Nephron (organoid): ENCODE data around the gene HAUS7.

ENCODE experiments used
- H3K27ac Mint-ChIP-seq, 3 experiments: 2 replicates each; pipeline ENCODE4 v1.8.0; 2020; ENCODE audit warnings: mixed read lengths in 3 of 3, mild to moderate bottlenecking in 2 of 3, moderate library complexity in 1 of 3
- H3K27me3 Mint-ChIP-seq: 2 replicates; pipeline ENCODE4 v1.8.0; 2021; ENCODE audit warnings: low read depth, mild to moderate bottlenecking, moderate library complexity, mixed read lengths
- H3K36me3 Mint-ChIP-seq: 2 replicates; pipeline ENCODE4 v1.8.0; 2020; ENCODE audit warnings: low read depth, mixed read lengths
- H3K4me1 Mint-ChIP-seq: 2 replicates; pipeline ENCODE4 v1.8.0; 2020; ENCODE audit warnings: mixed read lengths
- H3K4me3 Mint-ChIP-seq, 3 experiments: 2 replicates each; pipeline ENCODE4 v1.8.0; 2020; ENCODE audit warnings: mild to moderate bottlenecking in 3 of 3, mixed read lengths in 3 of 3, moderate library complexity in 2 of 3
- H3K9me3 Mint-ChIP-seq: 2 replicates; pipeline ENCODE4 v1.8.0; 2020; ENCODE audit warnings: mixed read lengths
- CTCF ChIP-seq, 3 experiments: fragments of 200-600 bp; sonication (generic); IDR thresholded peaks; one replicate each; pipeline ENCODE4 v1.5.0; 2021; ENCODE audit warnings: antibody characterized with exemption in 3 of 3; ENCODE audit not compliant: unreplicated experiment in 3 of 3

Gene HAUS7

GRCh38 chrX:153487590-153488071, 17.3 kb upstream of the HAUS7 start:
- no peak for TF ChIP-seq CTCF (IDR thresholded peaks at IDR 0.05; ENCODE audit: unreplicated experiment in 3 of 3)
- H3K9me3 Mint-ChIP-seq, result no peaks in the 10 kb centered on the region
- H3K27ac Mint-ChIP-seq, result peak overlapping the region; percentile 75 to 82 (median 78)
- H3K36me3 Mint-ChIP-seq, result no peaks in the 10 kb centered on the region
- no peaks in the 10 kb centered on the region for H3K27me3 Mint-ChIP-seq
- no peak overlapping the region for H3K4me3 Mint-ChIP-seq
- H3K4me1 Mint-ChIP-seq, result peaks cover 5% of the 10 kb centered on the region

GRCh38 chrX:153486171-153486570, 15.8 kb upstream of the HAUS7 start:
- Mint-ChIP-seq H3K4me3 (no peak overlapping the region), H3K27ac (peak overlapping the region in 2 of 3 experiments; percentile 68 to 72), H3K9me3 (no peaks in the 10 kb centered on the region), H3K27me3 (no peaks in the 10 kb centered on the region), H3K4me1 (peaks cover 5% of the 10 kb centered on the region), H3K36me3 (no peaks in the 10 kb centered on the region)
- no peak for TF ChIP-seq CTCF (IDR thresholded peaks at IDR 0.05; ENCODE audit: unreplicated experiment in 3 of 3)

GRCh38 chrX:153485396-153486080, 15.2 kb upstream of the HAUS7 start:
- no peak overlapping the region for H3K4me3 Mint-ChIP-seq
- H3K27me3 Mint-ChIP-seq, result no peaks in the 10 kb centered on the region
- H3K36me3 Mint-ChIP-seq, result no peaks in the 10 kb centered on the region
- H3K4me1 Mint-ChIP-seq, result peaks cover 5% of the 10 kb centered on the region
- peak overlapping the region in 2 of 3 experiments; percentile 59 to 68 for H3K27ac Mint-ChIP-seq
- no peaks in the 10 kb centered on the region for H3K9me3 Mint-ChIP-seq
- TF ChIP-seq CTCF (IDR thresholded peaks at IDR 0.05; ENCODE audit: unreplicated experiment in 3 of 3), result no peak

GRCh38 chrX:153482376-153483015, 12.1 kb upstream of the HAUS7 start:
- Mint-ChIP-seq H3K9me3 (no peaks in the 10 kb centered on the region), H3K27ac (peak overlapping the region in 1 of 3 experiments; percentile 42), H3K27me3 (no peaks in the 10 kb centered on the region), H3K36me3 (no peaks in the 10 kb centered on the region), H3K4me1 (peaks cover 5% of the 10 kb centered on the region), H3K4me3 (no peak overlapping the region)
- TF ChIP-seq CTCF (IDR thresholded peaks at IDR 0.05; ENCODE audit: unreplicated experiment in 3 of 3), result no peak

GRCh38 chrX:153481043-153481442, 10.7 kb upstream of the HAUS7 start:
- Mint-ChIP-seq H3K9me3 (peaks cover 2% of the 10 kb centered on the region), H3K27ac (no peak overlapping the region)

More at GRCh38 chrX:153481043-153481442, 10.7 kb upstream of the HAUS7 start:
- Mint-ChIP-seq H3K36me3 (no peaks in the 10 kb centered on the region), H3K27me3 (no peaks in the 10 kb centered on the region), H3K4me1 (peaks cover 9% of the 10 kb centered on the region), H3K4me3 (no peak overlapping the region)
- TF ChIP-seq CTCF (IDR thresholded peaks at IDR 0.05; ENCODE audit: unreplicated experiment in 3 of 3), result no peak
